ENCODE measurements around the gene DAND5.

- TF ChIP-seq YY1 (IDR thresholded peaks at IDR 0.05; ENCODE audit: insufficient read depth, insufficient read length) (no peak), ZNF274 (IDR thresholded peaks at IDR 0.05; ENCODE audit: low read depth, low read length) (no peak)
Measured at GRCh38 chr19:12994701-12995595, 25.6 kb downstream of the DAND5 start, which contains the start of gene NFIX.

Data from NT2/D1 (cell line).